GM21390 (cell line): ENCODE measurements around the gene B4GALT5.
"Not testable (repeated sequence)": the region's sequence is repeated elsewhere in the genome, so short reads cannot be mapped to it uniquely, and the experiment has no call there.

Experiments
- ATAC-seq: cut with Tn5 transposase; IDR thresholded peaks from one replicate; pipeline ENCODE4 v1.9.1; 2021; ENCODE audit not compliant: unreplicated experiment

The B4GALT5 gene

GRCh38 chr20:49737260-49737659, 23.6 kb upstream of the B4GALT5 start:
- ATAC-seq, result no peak

- no peak for ATAC-seq
Observed at GRCh38 chr20:49729780-49730179, 16.1 kb upstream of the B4GALT5 start.

GRCh38 chr20:49727894-49728885, 14.5 kb upstream of the B4GALT5 start:
- ATAC-seq, result no peak

- ATAC-seq, result no peak
Observed at GRCh38 chr20:49727478-49727877, 13.8 kb upstream of the B4GALT5 start.

- no peak for ATAC-seq
Observed at GRCh38 chr20:49725694-49726093, 12.0 kb upstream of the B4GALT5 start.

- not testable (repeated sequence) for ATAC-seq
Observed at GRCh38 chr20:49725224-49725606, 11.5 kb upstream of the B4GALT5 start.

- no peak for ATAC-seq
Observed at GRCh38 chr20:49724408-49725223, 10.9 kb upstream of the B4GALT5 start.

GRCh38 chr20:49723758-49724157, 10.1 kb upstream of the B4GALT5 start:
- ATAC-seq, result not testable (repeated sequence)

- not testable (repeated sequence) for ATAC-seq
Observed at GRCh38 chr20:49721326-49721725, 7.6 kb upstream of the B4GALT5 start.

- no peak for ATAC-seq
Observed at GRCh38 chr20:49715466-49715865, 1.8 kb upstream of the B4GALT5 start.

- peak; percentile 36 for ATAC-seq
Observed at GRCh38 chr20:49712996-49713752, 504 bp downstream of the B4GALT5 start.

- ATAC-seq, result no peak
Observed at GRCh38 chr20:49712646-49712995, 1.1 kb downstream of the B4GALT5 start.

- no peak for ATAC-seq
Observed at GRCh38 chr20:49712118-49712517, 1.6 kb downstream of the B4GALT5 start.

- ATAC-seq, result no peak
Observed at GRCh38 chr20:49711667-49711987, 2.1 kb downstream of the B4GALT5 start.

- ATAC-seq, result no peak
Observed at GRCh38 chr20:49710971-49711666, 2.6 kb downstream of the B4GALT5 start.

- ATAC-seq, result no peak
Observed at GRCh38 chr20:49707118-49707517, 6.6 kb downstream of the B4GALT5 start.

- ATAC-seq, result no peak
Observed at GRCh38 chr20:49706630-49707091, 7.0 kb downstream of the B4GALT5 start.

GRCh38 chr20:49705893-49706292, 7.8 kb downstream of the B4GALT5 start:
- not testable (repeated sequence) for ATAC-seq

- no peak for ATAC-seq
Observed at GRCh38 chr20:49705358-49705757, 8.3 kb downstream of the B4GALT5 start.

- ATAC-seq, result no peak
Observed at GRCh38 chr20:49704932-49705336, 8.7 kb downstream of the B4GALT5 start.

- ATAC-seq, result no peak
Observed at GRCh38 chr20:49701916-49702315, 11.8 kb downstream of the B4GALT5 start.
